HepG2 (cell line): ENCODE measurements around the gene GOLGB1.

Experiments
- EZH2 ChIP-seq: conservative IDR thresholded peaks from 2 replicates; pipeline ENCODE4 v1.6.1; 2012; ENCODE audit warnings: mild to moderate bottlenecking, low read depth, low read length, moderate library complexity
- NBN ChIP-seq: fragments of 450-650 bp; conservative IDR thresholded peaks from 2 replicates; pipeline ENCODE4 v1.6.1; 2017
- SIN3A ChIP-seq: IDR thresholded peaks from 2 replicates; pipeline ENCODE4 v1.6.1; 2011; ENCODE audit warnings: low read depth, mild to moderate bottlenecking, control low read depth, low read length, borderline replicate concordance

- TF ChIP-seq NBN (no peak), EZH2 (no peak), SIN3A (no peak)
Observed at GRCh38 chr3:121736112-121736511, 13.4 kb downstream of the GOLGB1 start.
